Thoracic aorta (tissue), 2 donors: ENCODE data around the gene GPR155. TPM values are rescaled to one million over a fixed set of nuclear protein-coding genes. Genes with fewer than 3 reads are reported as not detected.

Experiments
- ATAC-seq: fragments of 150-250 bp; one replicate; pipeline ENCODE4 v1.8.0; 2017; ENCODE audit warnings: low read depth; ENCODE audit not compliant: insufficient number of reproducible peaks, low FRiP score
- DNase-seq: peaks from one replicate; pipeline ENCODE4 v3.0.0-alpha.2; 2020; ENCODE audit warnings: low spot score
- H3K27ac ChIP-seq, 2 donors: fragments of 200-600 bp; sonication (generic); 1 replicate in 1 of 2; 2 replicates in 1 of 2; pipeline ENCODE4 v1.5.1; 2016; ENCODE audit warnings: mild to moderate bottlenecking in 2 of 2, moderate library complexity in 2 of 2
- H3K27me3 ChIP-seq: fragments of 200-600 bp; sonication (generic); replicated peaks from 2 replicates; pipeline ENCODE4 v1.6.0; 2016; ENCODE audit warnings: mild to moderate bottlenecking; ENCODE audit not compliant: insufficient read depth
- H3K36me3 ChIP-seq: fragments of 200-600 bp; sonication (generic); one replicate; pipeline ENCODE4 v1.5.1; 2016
- H3K4me1 ChIP-seq, 2 donors: fragments of 200-600 bp; sonication (generic); 1 replicate in 1 of 2; 2 replicates in 1 of 2; pipeline versions ENCODE4 v1.5.1 to v1.6.0; 2016; ENCODE audit warnings: low read depth in 2 of 2, mild to moderate bottlenecking in 1 of 2; ENCODE audit not compliant: control insufficient read depth in 1 of 2
- H3K4me3 ChIP-seq: fragments of 200-600 bp; sonication (generic); 2 replicates; pipeline ENCODE4 v1.5.1; 2016; ENCODE audit warnings: mild to moderate bottlenecking
- H3K9me3 ChIP-seq: fragments of 200-600 bp; sonication (generic); 2 replicates; pipeline ENCODE4 v1.5.1; 2016
- CTCF ChIP-seq: fragments of 200-600 bp; sonication (generic); IDR thresholded peaks from one replicate; pipeline ENCODE4 v1.5.1; 2019; ENCODE audit warnings: antibody characterized with exemption
- total RNA-seq, 2 donors: library from RNA; depleted of rRNA; stranded (reverse); fragments of >200 nt; gene quantifications; one replicate each; pipeline versions ENCODE4 v1.1.0 to v1.2.3, GENCODE V29; 2016

GPR155 gene
- total RNA-seq, 2 donors from 2014 or later, result 6.6 to 6.8 TPM

- DNase-seq, result no peak
- no peak overlapping the region for H3K27ac ChIP-seq
- H3K4me1 ChIP-seq, result peaks cover 0 to 12% of the 10 kb centered on the region in 2 donors
- H3K27me3 ChIP-seq, result no peaks in the 10 kb centered on the region
- H3K9me3 ChIP-seq, result no peaks in the 10 kb centered on the region
- ATAC-seq, result no peak
- peaks cover 2% of the 10 kb centered on the region for H3K36me3 ChIP-seq
- H3K4me3 ChIP-seq, result no peak overlapping the region
- no peak for TF ChIP-seq CTCF
Measured at GRCh38 chr2:174444761-174445160, 42.1 kb downstream of the GPR155 start.

DNA sequence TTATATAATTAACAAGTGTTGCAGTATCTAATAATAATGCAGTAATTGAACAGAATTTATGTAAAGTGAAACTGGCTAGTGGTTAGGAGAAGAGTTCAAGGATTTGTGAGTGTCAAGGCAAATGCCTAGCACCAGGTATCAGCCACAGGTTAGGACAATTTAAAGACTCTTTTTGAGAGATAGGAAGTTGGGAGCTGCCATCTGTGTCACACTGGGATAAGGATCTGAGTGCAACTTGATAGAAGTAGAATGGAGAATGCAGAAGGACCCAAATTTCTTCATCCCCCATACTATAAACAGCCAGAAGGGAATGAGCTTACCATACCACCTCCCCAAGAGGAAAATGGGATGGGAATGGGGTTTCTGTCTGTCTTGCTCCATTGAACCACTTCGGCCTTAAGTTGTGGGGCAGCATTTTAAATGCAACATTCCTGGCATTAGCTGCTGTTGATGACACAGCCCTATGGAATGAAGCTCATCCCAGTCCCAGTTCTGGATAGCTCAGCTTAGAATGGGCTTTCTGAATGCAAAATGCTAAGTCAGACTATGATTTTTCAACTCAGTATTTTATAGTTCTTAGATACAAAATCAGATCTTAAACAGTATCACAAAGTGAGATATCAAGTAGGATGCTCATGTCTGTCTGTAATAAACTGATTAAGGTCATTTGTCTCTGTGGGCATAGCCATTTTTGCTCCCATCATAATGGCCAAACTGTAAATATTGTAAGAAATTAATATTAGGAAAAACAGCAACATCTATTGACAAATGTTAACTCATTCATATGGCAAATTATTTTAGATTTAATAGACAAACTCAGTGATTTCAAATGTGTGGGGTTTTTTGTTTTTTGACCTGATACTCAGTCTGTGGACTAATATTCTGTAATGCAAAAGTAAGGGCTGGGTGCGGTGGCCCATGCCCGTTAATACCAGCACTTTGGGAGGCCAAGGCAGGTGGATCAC is 44.0 kb downstream of the GPR155 start:
- H3K36me3 ChIP-seq, result no peaks in the 10 kb centered on the region
- H3K27ac ChIP-seq, result no peak overlapping the region
- H3K27me3 ChIP-seq, result no peaks in the 10 kb centered on the region
- H3K4me1 ChIP-seq, result peaks cover 8 to 28% of the 10 kb centered on the region in 2 donors
- DNase-seq (no peak), ATAC-seq (no peak)
- no peak overlapping the region for H3K4me3 ChIP-seq
- no peak for TF ChIP-seq CTCF
- no peaks in the 10 kb centered on the region for H3K9me3 ChIP-seq

DNA sequence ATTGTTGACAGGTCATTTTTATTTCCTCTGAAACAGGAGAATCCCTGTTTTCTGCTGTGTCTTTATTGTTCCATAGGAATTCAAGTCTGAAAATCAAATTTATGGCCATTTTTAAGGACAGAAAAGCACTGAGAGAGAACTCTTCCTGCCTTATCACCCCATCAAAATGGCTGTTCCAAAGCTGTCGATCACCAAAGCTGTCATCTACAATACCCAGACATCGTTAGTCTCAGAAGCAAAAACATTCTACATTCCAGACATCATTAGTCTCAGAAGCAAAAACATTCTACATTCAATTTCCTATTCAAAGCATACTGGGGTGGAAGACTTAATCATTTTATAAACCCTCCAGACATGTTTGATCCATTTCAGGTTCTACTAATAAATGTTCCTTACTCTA is 46.9 kb downstream of the GPR155 start:
- TF ChIP-seq CTCF, result no peak
- DNase-seq, result no peak
- Histone ChIP-seq H3K4me1 (peaks cover 13 to 36% of the 10 kb centered on the region in 2 donors), H3K27me3 (no peaks in the 10 kb centered on the region), H3K36me3 (no peaks in the 10 kb centered on the region), H3K27ac (peak overlapping the region; percentile 3 to 34), H3K9me3 (no peaks in the 10 kb centered on the region), H3K4me3 (no peak overlapping the region)
- ATAC-seq, result no peak

- Histone ChIP-seq H3K36me3 (no peaks in the 10 kb centered on the region), H3K27me3 (no peaks in the 10 kb centered on the region), H3K9me3 (no peaks in the 10 kb centered on the region), H3K4me3 (no peak overlapping the region), H3K27ac (peak overlapping the region; percentile 54 to 77), H3K4me1 (peaks cover 13 to 30% of the 10 kb centered on the region in 2 donors)
- DNase-seq (no peak), ATAC-seq (no peak)
- TF ChIP-seq CTCF, result no peak
Measured at GRCh38 chr2:174439323-174439722, 47.5 kb downstream of the GPR155 start.

DNA sequence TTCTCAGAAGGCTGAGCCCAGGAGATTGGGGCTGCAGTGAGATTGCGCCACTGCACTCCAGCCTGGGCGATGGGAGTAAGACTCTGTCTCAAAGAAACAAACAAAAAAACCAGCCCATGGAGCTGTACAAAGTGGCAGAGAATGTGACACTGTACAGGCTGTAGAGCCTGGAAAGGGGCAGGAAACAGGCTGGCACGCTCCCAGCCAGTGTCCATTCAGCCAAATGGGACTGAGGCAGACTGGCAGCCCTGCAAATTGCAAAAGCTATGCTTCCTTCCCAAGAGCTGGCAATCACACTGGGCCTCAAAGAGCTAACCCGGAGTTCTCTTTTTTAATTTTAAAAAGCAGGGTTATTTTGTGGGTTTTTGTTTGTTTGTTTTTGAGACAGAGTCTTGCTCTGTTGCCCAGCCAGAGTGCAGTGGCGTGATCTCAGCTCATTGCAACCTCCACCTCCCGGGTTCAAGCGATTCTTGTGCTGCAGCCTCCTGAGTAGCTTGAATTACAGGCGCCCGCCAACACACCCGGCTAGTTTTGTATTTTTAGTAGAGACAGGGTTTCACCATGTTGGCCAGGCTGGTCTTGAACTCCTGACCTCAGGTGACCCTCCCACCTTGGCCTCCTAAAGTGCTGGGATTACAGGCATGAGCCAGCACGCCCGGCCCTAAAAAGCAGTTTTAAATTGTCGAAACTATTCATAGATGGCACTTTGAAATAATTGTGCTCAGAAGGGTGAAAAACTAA is 48.5 kb downstream of the GPR155 start:
- Histone ChIP-seq H3K9me3 (no peaks in the 10 kb centered on the region), H3K4me3 (peak overlapping the region; percentile 41), H3K36me3 (no peaks in the 10 kb centered on the region), H3K27ac (peak overlapping the region; percentile 54 to 77), H3K27me3 (no peaks in the 10 kb centered on the region), H3K4me1 (peaks cover 13 to 30% of the 10 kb centered on the region in 2 donors)
- TF ChIP-seq CTCF, result no peak
- DNase-seq, result peak; percentile 20
- peak; percentile 53 for ATAC-seq
